Thyroid gland (tissue), 4 donors: Measurements from ENCODE around the gene LAMA3. TPM values are rescaled to one million over a fixed set of nuclear protein-coding genes. Genes with fewer than 3 reads are reported as not detected.

ENCODE experiments used
- DNase-seq, 2 donors: peaks; one replicate each; pipeline ENCODE4 v3.0.0-alpha.2; 2019
- H3K27ac ChIP-seq, 3 donors: fragments of 200-600 bp; sonication (generic); 1 replicate in 2 of 3; 2 replicates in 1 of 3; pipeline ENCODE4 v1.5.1; 2016 to 2019; ENCODE audit warnings: mild to moderate bottlenecking in 1 of 3, moderate library complexity in 1 of 3
- H3K27me3 ChIP-seq: fragments of 200-600 bp; sonication (generic); one replicate; pipeline ENCODE4 v1.5.1; 2019
- H3K36me3 ChIP-seq, 2 donors: fragments of 200-600 bp; sonication (generic); one replicate each; pipeline ENCODE4 v1.5.1; 2016 to 2019
- H3K4me1 ChIP-seq, 2 donors: fragments of 200-600 bp; sonication (generic); one replicate each; pipeline ENCODE4 v1.5.1; 2017 to 2019
- H3K4me3 ChIP-seq, 3 donors: fragments of 200-600 bp; sonication (generic); replicated peaks in 1 of 3; 1 replicate in 2 of 3; 2 replicates in 1 of 3; pipeline ENCODE4 v1.5.1; 2016; ENCODE audit warnings: mild to moderate bottlenecking in 1 of 3
- H3K9me3 ChIP-seq: fragments of 200-600 bp; sonication (generic); one replicate; pipeline ENCODE4 v1.5.1; 2017
- POLR2A ChIP-seq, 2 donors: fragments of 450-650 bp; IDR thresholded peaks; one replicate each; pipeline ENCODE4 v1.6.1; 2017; ENCODE audit warnings: antibody characterized with exemption in 2 of 2, mild to moderate bottlenecking in 2 of 2, moderate library complexity in 1 of 2
- WGBS, 2 donors: methylation state at CpG; one replicate each; pipeline ENCODE4 v1.1.5; 2017; 5-methylcytosine and 5-hydroxymethylcytosine counted together
- intact Hi-C: fragments of 100-400 bp; cut with DNase I; formaldehyde crosslinking; loops from one replicate; pipeline ENCODE4 v1.15.1; 2023
- total RNA-seq, 4 donors: library from RNA; depleted of rRNA; stranded (reverse); fragments of >200 nt; gene quantifications; one replicate each; pipeline ENCODE4 v1.2.3, GENCODE V29; 2016
- TF ChIP-seq, protein P1 (sequence below), 6 experiments: fragments of 200-600 bp in 3 of 6; fragments of 450-650 bp in 3 of 6; sonication (generic) in 3 of 6; IDR thresholded peaks; one replicate each; pipeline ENCODE4 v1.5.1; 2016 to 2019; ENCODE audit warnings: antibody characterized with exemption in 6 of 6, mild to moderate bottlenecking in 2 of 6, inconsistent platforms in 1 of 6, moderate library complexity in 1 of 6

LAMA3 gene
- total RNA-seq, 4 donors from 2014 or later, result 7.5 to 12.1 (median 8.9) TPM

DNA sequence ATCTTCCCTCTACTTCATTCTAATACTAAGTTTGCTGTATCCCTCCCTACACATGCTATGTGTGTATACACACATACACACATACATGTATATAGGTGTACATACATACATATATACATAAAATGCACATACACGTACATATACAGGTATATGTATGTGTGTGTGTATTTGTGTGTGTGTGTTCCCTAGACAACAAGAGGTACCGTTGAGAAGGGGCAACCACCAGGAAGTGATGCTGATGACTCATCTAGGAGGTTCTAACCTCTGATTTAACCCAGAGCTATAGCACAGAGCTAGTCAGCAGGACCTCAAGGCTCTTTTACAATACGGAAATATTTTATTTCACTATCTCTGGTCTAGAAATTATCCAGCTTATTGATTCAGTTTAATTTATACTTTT is 139.2 kb downstream of the LAMA3 start:
- no peak for DNase-seq
- WGBS, 2 donors, result 52 to 72% methylated on average over 3 of the region's 3 CpGs
- H3K27me3 ChIP-seq, result no peaks in the 10 kb centered on the region
- H3K9me3 ChIP-seq, result no peaks in the 10 kb centered on the region
- H3K27ac ChIP-seq, result no peak overlapping the region
- no peaks in the 10 kb centered on the region for H3K36me3 ChIP-seq
- TF ChIP-seq, protein P1, sequence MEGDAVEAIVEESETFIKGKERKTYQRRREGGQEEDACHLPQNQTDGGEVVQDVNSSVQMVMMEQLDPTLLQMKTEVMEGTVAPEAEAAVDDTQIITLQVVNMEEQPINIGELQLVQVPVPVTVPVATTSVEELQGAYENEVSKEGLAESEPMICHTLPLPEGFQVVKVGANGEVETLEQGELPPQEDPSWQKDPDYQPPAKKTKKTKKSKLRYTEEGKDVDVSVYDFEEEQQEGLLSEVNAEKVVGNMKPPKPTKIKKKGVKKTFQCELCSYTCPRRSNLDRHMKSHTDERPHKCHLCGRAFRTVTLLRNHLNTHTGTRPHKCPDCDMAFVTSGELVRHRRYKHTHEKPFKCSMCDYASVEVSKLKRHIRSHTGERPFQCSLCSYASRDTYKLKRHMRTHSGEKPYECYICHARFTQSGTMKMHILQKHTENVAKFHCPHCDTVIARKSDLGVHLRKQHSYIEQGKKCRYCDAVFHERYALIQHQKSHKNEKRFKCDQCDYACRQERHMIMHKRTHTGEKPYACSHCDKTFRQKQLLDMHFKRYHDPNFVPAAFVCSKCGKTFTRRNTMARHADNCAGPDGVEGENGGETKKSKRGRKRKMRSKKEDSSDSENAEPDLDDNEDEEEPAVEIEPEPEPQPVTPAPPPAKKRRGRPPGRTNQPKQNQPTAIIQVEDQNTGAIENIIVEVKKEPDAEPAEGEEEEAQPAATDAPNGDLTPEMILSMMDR (IDR thresholded peaks at IDR 0.05), result no peak
- no peak for TF ChIP-seq POLR2A (IDR thresholded peaks at IDR 0.05)
- no peak overlapping the region for H3K4me3 ChIP-seq
- no peaks in the 10 kb centered on the region for H3K4me1 ChIP-seq
- intact Hi-C loops, result no loop called here

DNA sequence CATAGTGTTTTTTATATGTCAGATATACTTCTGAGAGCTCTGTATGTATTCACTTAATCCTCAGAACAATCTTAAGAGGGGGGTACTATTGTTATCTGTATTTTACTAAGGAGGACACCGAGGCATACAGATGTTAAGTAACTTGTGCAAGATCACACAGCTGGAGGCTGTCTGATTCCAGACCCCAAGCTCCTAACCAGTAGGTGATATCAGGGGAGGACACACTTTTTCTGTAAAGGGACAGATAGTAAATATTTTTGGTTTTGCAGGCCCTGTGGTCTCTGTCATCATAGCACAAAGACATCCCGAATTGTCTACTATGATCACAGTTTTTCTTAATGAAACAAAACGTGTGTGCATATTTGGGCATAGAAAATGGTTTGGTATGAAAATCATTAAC is 143.7 kb downstream of the LAMA3 start:
- H3K36me3 ChIP-seq, result no peaks in the 10 kb centered on the region
- no peak overlapping the region for H3K4me3 ChIP-seq
- H3K9me3 ChIP-seq, result no peaks in the 10 kb centered on the region
- intact Hi-C loops, result no loop called here
- WGBS, 2 donors, result 87 to 90% methylated on average over 3 of the region's 3 CpGs
- H3K4me1 ChIP-seq, result no peaks in the 10 kb centered on the region
- DNase-seq, result no peak
- TF ChIP-seq, protein P1 (IDR thresholded peaks at IDR 0.05), result no peak
- no peak for TF ChIP-seq POLR2A (IDR thresholded peaks at IDR 0.05)
- H3K27ac ChIP-seq, result no peak overlapping the region
- H3K27me3 ChIP-seq, result no peaks in the 10 kb centered on the region

DNA sequence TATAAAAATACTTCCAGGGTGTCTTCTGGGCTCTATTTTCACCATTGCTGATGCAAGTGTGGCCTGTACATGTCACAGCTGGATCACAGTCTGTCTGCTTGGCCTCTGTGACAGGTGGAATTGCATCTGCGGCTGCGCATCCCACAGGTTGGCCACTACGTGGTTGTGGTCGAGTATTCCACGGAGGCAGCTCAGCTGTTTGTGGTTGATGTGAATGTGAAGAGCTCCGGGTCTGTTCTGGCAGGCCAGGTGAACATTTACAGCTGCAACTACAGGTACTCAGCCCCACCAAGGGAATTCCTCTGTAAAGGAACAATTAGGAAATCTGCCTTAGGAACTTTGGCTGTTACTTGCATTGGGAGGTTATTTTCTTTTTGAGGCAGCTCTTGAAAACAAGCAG is 144.5 kb downstream of the LAMA3 start:
- Histone ChIP-seq H3K27me3 (no peaks in the 10 kb centered on the region), H3K4me1 (peaks cover 0 to 6% of the 10 kb centered on the region in 2 donors), H3K9me3 (no peaks in the 10 kb centered on the region), H3K27ac (no peak overlapping the region), H3K36me3 (no peaks in the 10 kb centered on the region), H3K4me3 (no peak overlapping the region)
- DNase-seq, result no peak
- intact Hi-C loops, result no loop called here
- WGBS, 2 donors, result 92 to 94% methylated on average over 6 of the region's 6 CpGs
- no peak for TF ChIP-seq POLR2A (IDR thresholded peaks at IDR 0.05)
- TF ChIP-seq, protein P1 (IDR thresholded peaks at IDR 0.05), result no peak

DNA sequence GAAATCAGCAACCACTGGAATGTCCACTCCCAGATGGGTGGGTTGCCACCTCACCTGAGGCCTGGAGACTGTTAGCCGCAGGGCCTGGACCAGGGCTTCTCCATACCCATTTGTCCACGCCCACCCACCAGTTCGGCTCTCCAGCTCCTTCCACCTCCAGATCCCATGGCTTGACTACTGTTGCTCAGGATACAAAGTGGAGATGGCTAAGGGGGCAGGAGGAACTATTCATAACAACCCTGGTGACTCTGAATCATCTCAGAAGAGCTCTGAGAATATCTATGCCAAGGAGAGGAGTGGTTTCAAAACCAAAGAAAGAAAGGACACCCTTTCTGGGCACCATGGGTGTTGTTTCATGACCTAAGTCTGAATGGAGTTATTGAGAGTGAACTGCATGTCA is 145.8 kb downstream of the LAMA3 start:
- intact Hi-C loops, result no loop called here
- Histone ChIP-seq H3K4me3 (no peak overlapping the region), H3K9me3 (no peaks in the 10 kb centered on the region), H3K36me3 (no peaks in the 10 kb centered on the region), H3K27me3 (no peaks in the 10 kb centered on the region), H3K4me1 (peaks cover 0 to 6% of the 10 kb centered on the region in 2 donors), H3K27ac (no peak overlapping the region)
- WGBS, 2 donors, result 91 to 97% methylated on average over 3 of the region's 3 CpGs
- no peak for DNase-seq
- TF ChIP-seq, protein P1 (IDR thresholded peaks at IDR 0.05), result no peak
- TF ChIP-seq POLR2A (IDR thresholded peaks at IDR 0.05), result no peak

DNA sequence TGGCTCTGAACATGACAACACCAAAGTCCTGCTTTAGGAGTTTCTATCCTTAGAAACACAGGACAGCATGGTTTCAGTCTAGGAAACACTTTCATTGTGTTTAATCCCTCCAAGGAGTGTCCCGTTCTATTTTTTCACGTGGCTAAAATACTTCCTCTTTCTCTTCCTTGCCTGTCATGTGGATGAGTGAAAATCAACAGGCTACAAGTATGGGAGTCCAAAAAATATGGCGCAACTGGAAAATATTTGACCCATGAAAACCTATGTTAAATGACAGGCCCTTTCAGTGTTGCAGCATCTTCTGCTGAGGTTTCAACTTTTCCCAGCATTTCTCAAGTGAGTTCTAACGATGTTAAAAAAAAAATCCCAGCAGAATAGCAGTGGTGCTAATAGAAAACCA is 146.3 kb downstream of the LAMA3 start:
- TF ChIP-seq, protein P1 (IDR thresholded peaks at IDR 0.05), result no peak
- no peak for TF ChIP-seq POLR2A (IDR thresholded peaks at IDR 0.05)
- WGBS, 2 donors, result 73% methylated on average over 4 of the region's 4 CpGs
- no peak for DNase-seq
- no peaks in the 10 kb centered on the region for H3K9me3 ChIP-seq
- H3K4me3 ChIP-seq, result no peak overlapping the region
- intact Hi-C loops, result no loop called here
- no peaks in the 10 kb centered on the region for H3K27me3 ChIP-seq
- no peak overlapping the region for H3K27ac ChIP-seq
- H3K36me3 ChIP-seq, result no peaks in the 10 kb centered on the region
- H3K4me1 ChIP-seq, result peaks cover 0 to 6% of the 10 kb centered on the region in 2 donors
